ENCODE results near the gene BRF1. TPM values are rescaled to one million over a fixed set of nuclear protein-coding genes. Genes with fewer than 3 reads are reported as not detected.

Gene BRF1
- total and polyA plus RNA-seq, 2 of the 13 experiments (the other 11 are each of a cell fraction or from before 2014, with no cell fraction given): 5.1 to 11.0 TPM

GRCh38 chr14:105160776-105161175 lies 140.0 kb downstream of the BRF1 start:
- intact Hi-C loops (cut with micrococcal nuclease; ENCODE audit: unreplicated experiment) (no loop called here), in situ Hi-C loops (cut with HindIII; ENCODE audit: extremely low pct_ligation_motif_present, low pct_unique_long_range_greater_than_20kb) (no loop called here)
- ChIA-PET CTCF (ENCODE audit: low intra/inter-chr PET ratio, low total read pairs) (no interaction called here), POLR2A (no interaction called here)
- no peak overlapping the region for H3K9ac ChIP-seq (ENCODE audit: insufficient read depth, low read depth, low read length)
- H3K27me3 ChIP-seq (ENCODE audit: control insufficient read depth in 1 of 2, insufficient read depth in 2 of 2, low read length in 2 of 2): peaks cover 24 to 66% of the 10 kb centered on the region in 2 experiments
- H3K36me3 ChIP-seq (replicated peaks in 1 of 2; ENCODE audit: control insufficient read depth in 1 of 2, insufficient read depth in 2 of 2, low read length in 2 of 2): no peaks in the 10 kb centered on the region
- no peak for ATAC-seq
- H3K79me2 ChIP-seq (ENCODE audit: insufficient read depth, low read length): no peaks in the 10 kb centered on the region
- peaks cover 3% of the 10 kb centered on the region; the same call in 1 of the 2 replicates for H3K4me1 ChIP-seq (ENCODE audit: insufficient read depth, low read length)
- no TSS peak for BruUV-seq (replicated peaks)
- H2AFZ ChIP-seq (ENCODE audit: low read length): no peak overlapping the region
- no peak overlapping the region for H3K4me2 ChIP-seq (ENCODE audit: low read depth, low read length)
- H3K4me3 ChIP-seq (replicated peaks in 1 of 3; ENCODE audit: insufficient read depth in 1 of 3, low read depth in 2 of 3, low read length in 3 of 3): no peak overlapping the region
- no peaks in the 10 kb centered on the region for H4K20me1 ChIP-seq (ENCODE audit: insufficient read depth, low read length)
- no peak for DNase-seq (ENCODE audit: low spot score)
- FAIRE-seq: no peak
- H3K27ac ChIP-seq (ENCODE audit: extremely low read length, insufficient read depth, low read length): no peak overlapping the region
- WGBS (ENCODE audit: low lambda C conversion rate): 51% methylated on average over 12 of the region's 12 CpGs
- TF ChIP-seq HOMEZ (CRISPR knock-in tag; IDR thresholded peaks at IDR 0.05; ENCODE audit: low read depth): no peak
- no peak for TF ChIP-seq ZNF18 (CRISPR knock-in tag; IDR thresholded peaks at IDR 0.05; ENCODE audit: insufficient replicate concordance)
- TF ChIP-seq ZNF781 (CRISPR knock-in tag; IDR thresholded peaks at IDR 0.05; ENCODE audit: borderline replicate concordance, not compliant biosample characterization): no peak
- TF ChIP-seq ZNF780A (CRISPR knock-in tag; IDR thresholded peaks at IDR 0.05): no peak
- TF ChIP-seq FLYWCH1 (CRISPR knock-in tag; IDR thresholded peaks at IDR 0.05): no peak
- no peak for TF ChIP-seq YY1 (IDR thresholded peaks at IDR 0.05; ENCODE audit: insufficient read depth, insufficient replicate concordance, low read depth, low read length)
- TF ChIP-seq ZHX1 (CRISPR knock-in tag; IDR thresholded peaks at IDR 0.05; ENCODE audit: low read depth): no peak
- H3K9me3 ChIP-seq (ENCODE audit: low read length): no peaks in the 10 kb centered on the region

Measured in HepG2 (cell line).